Activated CD4-positive, CD25-positive, alpha-beta regulatory T cell (primary cell): Measurements from ENCODE around the gene TUBD1.
A peak's percentile ranks its signal among the peaks of the same experiment; 100 is the strongest.
"Not testable (repeated sequence)": the region's sequence is repeated elsewhere in the genome, so short reads cannot be mapped to it uniquely, and the experiment has no call there.

Experiments used
- DNase-seq, 4 experiments: peaks; one replicate each; lab custom pipeline; 2025; lab: John Stamatoyannopoulos, UW

Gene TUBD1

GRCh38 chr17:59844884-59845594 lies 47.7 kb downstream of the TUBD1 start:
- DNase-seq = no peak

GRCh38 chr17:59842901-59843652 lies 49.7 kb downstream of the TUBD1 start:
- DNase-seq = peak in 2 of 4 experiments; percentile 39 to 50

GRCh38 chr17:59841882-59842263 lies 50.9 kb downstream of the TUBD1 start:
- DNase-seq = not testable (repeated sequence)

- not testable (repeated sequence) for DNase-seq
These were observed 51.5 kb downstream of the TUBD1 start for GRCh38 chr17:59841091-59841881.

- no peak for DNase-seq
These were observed 52.2 kb downstream of the TUBD1 start for GRCh38 chr17:59840329-59841090.

GRCh38 chr17:59839651-59840328 lies 53.0 kb downstream of the TUBD1 start:
- DNase-seq = no peak

GRCh38 chr17:59838052-59838916 lies 54.5 kb downstream of the TUBD1 start:
- DNase-seq = no peak

GRCh38 chr17:59837308-59838051 lies 55.3 kb downstream of the TUBD1 start:
- peak in 2 of 4 experiments; percentile 34 to 45 for DNase-seq

GRCh38 chr17:59832883-59833379 lies 59.8 kb downstream of the TUBD1 start:
- no peak for DNase-seq

GRCh38 chr17:59830846-59831486 lies 61.8 kb downstream of the TUBD1 start:
- DNase-seq = no peak

- DNase-seq = no peak
These were observed 62.6 kb downstream of the TUBD1 start for GRCh38 chr17:59830007-59830630.

- no peak for DNase-seq
These were observed 63.3 kb downstream of the TUBD1 start for GRCh38 chr17:59829217-59830006.

- not testable (repeated sequence) for DNase-seq
These were observed 63.9 kb downstream of the TUBD1 start for GRCh38 chr17:59828819-59829216.

GRCh38 chr17:59828478-59828760 lies 64.3 kb downstream of the TUBD1 start:
- DNase-seq = no peak

GRCh38 chr17:59827721-59828477 lies 64.8 kb downstream of the TUBD1 start:
- no peak for DNase-seq

GRCh38 chr17:59826706-59827453 lies 65.9 kb downstream of the TUBD1 start:
- DNase-seq = no peak
